Smooth muscle cell of the brain vasculature (primary cell): Measurements from ENCODE around the gene STK11IP.
A peak's percentile ranks its signal among the peaks of the same experiment; 100 is the strongest.
"Not testable (repeated sequence)": the region's sequence is repeated elsewhere in the genome, so short reads cannot be mapped to it uniquely, and the experiment has no call there.

Experiments
- DNase-seq: peaks from one replicate; pipeline ENCODE4 v3.0.0-alpha.2; 2012; ENCODE audit warnings: low read depth, low spot score

The STK11IP gene

GRCh38 chr2:219645631-219646527, 48.2 kb downstream of the STK11IP start:
- DNase-seq: peak; percentile 35

- no peak for DNase-seq
Observed at GRCh38 chr2:219648176-219648575, 50.5 kb downstream of the STK11IP start.

GRCh38 chr2:219648963-219649362, 51.3 kb downstream of the STK11IP start:
- no peak for DNase-seq

DNA sequence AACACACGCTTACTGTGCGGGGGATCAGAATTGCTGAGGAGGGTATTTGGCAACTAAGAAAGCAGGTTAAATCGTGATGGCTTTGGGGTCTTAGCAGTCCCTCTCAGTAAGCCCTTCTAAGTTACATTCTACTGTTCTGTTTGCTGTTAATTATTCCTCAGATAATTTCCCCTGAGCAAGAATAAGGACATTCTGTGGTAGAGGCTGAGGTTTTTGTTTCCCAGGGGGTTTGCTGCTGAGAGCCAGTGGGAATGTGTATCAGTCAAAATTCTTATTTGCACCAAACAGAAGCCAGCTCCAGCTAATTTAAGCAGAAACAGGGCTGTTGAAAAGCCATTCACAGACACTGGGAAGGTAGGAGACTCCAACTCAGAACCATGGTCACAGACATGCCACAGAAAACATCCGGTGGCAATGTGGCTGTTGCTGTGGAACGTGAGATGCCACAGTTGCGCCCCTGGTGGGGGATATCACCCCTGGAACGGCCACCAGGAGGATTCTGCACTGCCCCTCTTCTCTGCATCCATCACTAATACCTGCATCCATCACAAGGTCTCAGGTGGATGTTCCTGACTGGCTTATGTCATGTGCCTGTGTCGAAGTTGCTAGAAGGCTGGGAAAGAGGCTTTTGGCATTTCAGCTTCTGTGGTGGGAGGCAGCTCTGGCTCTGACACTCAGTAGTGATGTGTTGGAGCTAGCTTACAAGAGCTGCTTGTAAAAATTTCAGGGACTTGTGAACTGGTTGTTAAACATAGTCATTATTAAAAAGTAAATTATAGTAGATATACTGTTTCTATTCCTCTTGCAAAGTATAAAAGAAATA, 53.0 kb downstream of the STK11IP start:
- DNase-seq: no peak

- DNase-seq: not testable (repeated sequence)
Observed at GRCh38 chr2:219651656-219652055, 54.0 kb downstream of the STK11IP start.

GRCh38 chr2:219656526-219656925, 58.9 kb downstream of the STK11IP start:
- no peak for DNase-seq

- DNase-seq: no peak
Observed at GRCh38 chr2:219658196-219658846, 60.7 kb downstream of the STK11IP start.

DNA sequence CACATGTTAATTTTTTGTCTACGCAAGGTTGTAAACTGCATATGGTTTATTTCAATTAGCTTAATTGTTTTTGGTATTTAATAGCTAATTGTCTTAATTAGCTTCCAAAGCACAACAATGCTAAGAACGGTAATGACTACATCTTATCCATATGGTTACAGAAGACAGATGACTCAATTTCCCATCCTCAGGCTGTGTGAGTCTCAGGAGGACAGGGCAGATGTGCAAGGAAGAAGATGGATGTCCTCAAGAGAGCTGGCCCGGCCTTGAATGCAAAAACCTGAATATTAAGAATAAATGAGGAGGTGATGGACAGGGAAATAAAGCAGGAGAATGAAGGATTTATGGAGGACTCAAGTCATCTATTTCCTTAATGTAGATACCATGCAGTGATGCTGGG, 61.2 kb downstream of the STK11IP start:
- DNase-seq: no peak

DNA sequence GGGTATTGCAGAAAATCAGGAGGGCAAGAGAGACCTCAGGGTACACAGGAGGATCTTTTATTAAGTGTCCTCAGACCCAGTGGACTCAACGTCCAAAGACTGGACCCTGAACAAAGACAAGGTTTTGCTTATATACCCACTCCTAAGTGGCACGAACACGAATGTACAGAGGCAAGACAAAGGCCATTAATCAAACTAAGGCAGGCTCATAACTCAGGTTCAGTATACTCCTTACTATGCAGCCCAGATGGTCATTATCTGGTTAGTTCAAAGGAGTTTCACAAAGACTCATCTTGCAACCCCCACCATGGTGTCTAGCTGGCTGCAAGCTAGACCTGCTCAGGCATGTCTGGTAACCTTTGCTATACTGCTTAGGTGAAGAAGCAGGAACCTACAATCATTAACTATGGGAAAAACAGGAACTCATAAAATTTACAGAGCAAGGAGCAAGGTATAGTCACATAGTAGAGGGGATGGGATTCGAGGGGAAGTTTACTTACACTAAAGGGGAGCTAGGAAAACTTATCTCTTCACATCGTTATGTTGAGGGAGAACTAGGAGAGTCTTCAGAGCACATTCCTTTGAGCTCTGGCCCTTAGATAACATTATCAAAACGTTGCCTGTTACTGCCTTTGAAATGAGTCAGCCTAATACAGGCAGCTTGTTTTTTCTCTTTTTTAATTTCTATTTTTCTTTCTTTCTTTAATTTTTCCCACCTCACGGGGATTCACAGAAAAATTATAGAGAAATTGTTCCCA, 63.7 kb downstream of the STK11IP start:
- DNase-seq: no peak

DNA sequence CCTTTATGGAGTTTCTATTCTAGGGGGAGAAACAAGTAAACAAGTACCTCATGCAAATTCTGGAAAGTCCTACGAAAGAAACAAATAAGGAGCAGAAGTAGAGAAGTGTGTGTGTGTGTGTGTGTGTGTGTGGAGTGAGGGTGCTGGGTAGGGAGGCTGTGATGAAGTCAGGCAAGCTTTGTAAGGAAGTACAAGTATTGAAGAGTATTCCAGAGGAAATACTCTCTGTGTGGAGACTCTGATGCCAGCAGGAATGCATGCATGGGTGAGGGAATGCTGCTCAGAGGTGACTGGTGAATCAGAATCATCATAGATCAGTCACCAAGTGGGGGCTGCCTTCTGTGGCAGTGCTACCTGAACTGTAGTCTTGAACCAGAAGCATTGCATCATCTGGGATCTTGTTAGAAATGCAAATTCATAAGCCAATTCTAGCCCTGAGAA, 64.3 kb downstream of the STK11IP start:
- no peak for DNase-seq

GRCh38 chr2:219662566-219662965, 64.9 kb downstream of the STK11IP start:
- DNase-seq: no peak

- no peak for DNase-seq
Observed at GRCh38 chr2:219663116-219663762, 65.6 kb downstream of the STK11IP start.

- no peak for DNase-seq
Observed at GRCh38 chr2:219664041-219664440, 66.4 kb downstream of the STK11IP start.

DNA sequence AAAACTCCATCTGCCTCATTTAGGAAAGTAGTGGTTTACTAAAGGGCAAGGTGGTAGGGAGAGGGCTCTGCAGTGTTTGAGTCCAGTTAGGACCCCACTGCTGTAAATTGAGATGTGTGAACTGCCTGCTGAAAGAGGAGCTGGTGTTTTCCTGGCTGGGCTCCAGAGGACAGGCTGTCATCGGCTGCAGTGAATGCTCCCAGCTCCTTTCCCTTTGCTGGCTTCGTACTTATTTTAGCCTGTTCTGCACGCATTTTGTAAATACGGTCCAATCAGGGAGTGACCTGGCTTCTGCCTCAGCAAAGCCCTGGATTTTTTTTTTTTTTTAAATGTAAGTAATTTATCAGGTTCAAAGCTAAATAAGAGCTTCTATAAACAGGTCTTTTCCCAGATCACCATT, 67.3 kb downstream of the STK11IP start:
- DNase-seq: no peak

DNA sequence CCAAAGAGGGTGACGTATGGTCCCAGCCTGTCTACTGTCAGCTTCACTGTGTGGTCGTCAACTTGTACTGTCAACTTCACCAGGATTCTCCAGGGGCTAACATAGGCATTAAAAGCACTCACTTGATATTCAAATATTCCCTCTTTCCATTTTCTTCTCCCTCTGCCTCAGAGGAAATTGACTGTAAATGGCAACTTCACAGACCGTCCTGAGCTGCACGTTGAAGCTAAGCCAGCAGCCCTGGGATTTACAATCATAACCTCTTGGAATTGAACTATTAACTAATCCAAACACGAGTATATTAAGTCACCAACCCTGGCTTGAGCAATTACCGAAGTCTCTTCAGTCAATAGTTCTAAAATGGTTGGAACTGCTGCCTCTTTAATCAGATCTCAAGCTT, 68.3 kb downstream of the STK11IP start:
- DNase-seq: no peak
